GM21619 (cell line): Measurements from ENCODE around the gene UTP11.
"Not testable (repeated sequence)": the region's sequence is repeated elsewhere in the genome, so short reads cannot be mapped to it uniquely, and the experiment has no call there.

Experiments used
- ATAC-seq: cut with Tn5 transposase; IDR thresholded peaks from one replicate; pipeline ENCODE4 v1.9.1; 2021; ENCODE audit not compliant: unreplicated experiment

Gene UTP11

DNA sequence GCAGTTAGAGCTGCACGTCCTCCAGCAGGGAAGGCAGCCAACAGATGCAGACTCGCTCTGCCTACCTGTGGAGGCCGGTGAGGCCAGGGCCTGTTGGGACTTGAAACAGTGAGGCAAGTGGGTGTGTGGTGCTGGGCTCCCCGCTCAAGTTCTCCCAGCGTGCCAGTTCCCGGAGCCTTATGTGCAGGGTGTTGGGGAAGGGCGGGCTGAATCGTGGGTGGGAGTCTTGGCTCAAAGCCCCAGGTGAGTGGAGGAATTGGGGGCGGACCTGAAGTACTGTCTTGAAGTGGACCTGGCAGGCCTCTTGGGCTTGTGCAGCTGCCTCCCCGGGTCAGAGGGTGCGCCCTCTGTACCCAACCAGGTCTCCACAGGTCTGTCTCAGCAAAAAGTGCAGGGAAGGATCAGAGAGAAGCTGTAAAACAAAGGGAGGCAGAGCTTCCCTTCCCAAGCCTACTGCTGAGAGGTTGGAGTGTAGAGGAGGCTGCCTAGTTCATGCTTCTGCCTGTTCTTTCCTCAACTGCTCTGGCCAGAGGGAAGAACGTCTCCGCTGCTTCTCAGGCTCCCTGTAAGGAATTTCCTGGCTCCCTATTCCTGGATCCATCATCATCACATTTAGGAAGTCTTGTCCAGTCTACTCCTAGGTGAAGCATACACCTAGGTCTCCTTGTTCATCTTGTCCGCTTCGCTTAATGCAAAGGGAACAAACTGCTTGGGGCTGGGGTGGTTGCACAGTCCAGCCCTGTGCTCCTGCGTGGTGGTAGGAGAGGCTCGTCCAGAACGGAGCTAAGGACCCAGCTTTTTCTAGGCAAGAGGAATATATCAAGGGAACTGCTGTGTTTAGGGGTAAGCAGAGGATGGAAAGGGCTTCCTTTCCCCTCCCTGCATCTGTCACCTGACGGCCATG, 14.9 kb downstream of the UTP11 start:
- ATAC-seq: no peak

DNA sequence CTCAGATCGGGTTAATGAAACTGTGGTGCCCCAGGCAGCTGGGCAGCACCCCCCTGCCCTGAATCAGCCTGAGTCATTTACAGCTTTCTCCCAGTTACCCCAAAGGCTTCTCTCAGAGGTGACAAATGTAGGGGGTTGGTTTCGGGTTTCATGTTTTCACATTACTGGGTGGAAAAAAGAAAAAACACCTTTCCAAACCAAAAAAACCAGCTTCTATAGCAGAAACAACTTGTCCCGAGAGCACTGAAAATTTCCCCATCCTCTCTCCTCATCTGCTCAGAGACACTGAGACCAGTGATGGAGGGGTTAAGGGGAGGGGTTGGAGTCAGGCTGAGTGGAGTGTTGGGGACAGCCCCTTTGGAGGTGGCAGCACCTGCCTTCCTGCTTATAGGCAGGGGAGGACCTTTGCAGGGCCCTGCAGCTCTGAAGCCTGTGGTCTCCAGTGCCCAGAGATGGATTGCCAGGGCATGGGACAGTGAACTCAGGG, 15.6 kb downstream of the UTP11 start:
- ATAC-seq: peak; percentile 61

DNA sequence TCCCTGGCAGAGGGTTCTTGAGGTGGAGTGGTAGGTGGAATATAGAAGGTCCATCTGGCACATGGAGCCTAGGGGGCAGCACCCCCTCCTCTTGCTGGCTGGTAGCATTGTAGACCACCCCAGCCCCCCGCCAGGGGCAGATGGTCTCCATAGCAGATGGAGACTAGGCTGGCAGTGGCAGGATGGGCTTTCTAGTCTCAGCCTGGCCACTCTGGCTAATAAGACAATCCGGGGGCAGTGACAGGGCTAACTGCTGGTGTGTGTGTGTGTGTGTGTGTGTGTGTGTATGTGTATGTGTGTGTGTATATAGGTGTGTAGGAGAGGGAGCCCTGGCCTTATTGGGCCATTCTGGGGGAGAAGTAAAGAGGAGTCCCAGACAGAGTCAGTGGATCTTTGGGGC, 16.1 kb downstream of the UTP11 start:
- no peak for ATAC-seq

GRCh38 chr1:38029081-38029681, 16.6 kb downstream of the UTP11 start:
- no peak for ATAC-seq

- peak; percentile 44 for ATAC-seq
These were observed 17.4 kb downstream of the UTP11 start for GRCh38 chr1:38029685-38030511.

GRCh38 chr1:38030596-38031512, 18.3 kb downstream of the UTP11 start:
- ATAC-seq: no peak

GRCh38 chr1:38031513-38031866, 19.0 kb downstream of the UTP11 start:
- ATAC-seq: no peak

- ATAC-seq: not testable (repeated sequence)
These were observed 20.5 kb downstream of the UTP11 start for GRCh38 chr1:38032992-38033391.

DNA sequence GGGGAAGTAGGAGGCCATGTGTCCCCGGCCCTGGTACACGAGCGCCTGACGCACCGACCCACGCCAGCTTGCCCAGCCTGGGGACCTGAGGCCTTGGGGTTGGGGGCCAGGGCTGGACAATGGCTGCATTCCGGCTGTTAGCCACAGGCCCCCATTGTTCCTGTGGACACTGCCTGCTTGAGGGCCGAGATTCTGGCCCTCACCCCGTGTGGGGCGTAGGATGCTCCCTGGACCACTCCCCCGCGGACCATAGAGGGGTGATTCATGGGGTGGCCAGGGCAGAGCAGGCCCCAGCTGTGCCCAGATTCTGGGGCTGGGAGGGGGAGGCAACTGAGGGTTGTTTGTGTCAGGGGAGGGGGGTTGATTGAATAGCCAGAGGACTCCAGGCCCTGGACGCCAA, 22.3 kb downstream of the UTP11 start:
- ATAC-seq: no peak

DNA sequence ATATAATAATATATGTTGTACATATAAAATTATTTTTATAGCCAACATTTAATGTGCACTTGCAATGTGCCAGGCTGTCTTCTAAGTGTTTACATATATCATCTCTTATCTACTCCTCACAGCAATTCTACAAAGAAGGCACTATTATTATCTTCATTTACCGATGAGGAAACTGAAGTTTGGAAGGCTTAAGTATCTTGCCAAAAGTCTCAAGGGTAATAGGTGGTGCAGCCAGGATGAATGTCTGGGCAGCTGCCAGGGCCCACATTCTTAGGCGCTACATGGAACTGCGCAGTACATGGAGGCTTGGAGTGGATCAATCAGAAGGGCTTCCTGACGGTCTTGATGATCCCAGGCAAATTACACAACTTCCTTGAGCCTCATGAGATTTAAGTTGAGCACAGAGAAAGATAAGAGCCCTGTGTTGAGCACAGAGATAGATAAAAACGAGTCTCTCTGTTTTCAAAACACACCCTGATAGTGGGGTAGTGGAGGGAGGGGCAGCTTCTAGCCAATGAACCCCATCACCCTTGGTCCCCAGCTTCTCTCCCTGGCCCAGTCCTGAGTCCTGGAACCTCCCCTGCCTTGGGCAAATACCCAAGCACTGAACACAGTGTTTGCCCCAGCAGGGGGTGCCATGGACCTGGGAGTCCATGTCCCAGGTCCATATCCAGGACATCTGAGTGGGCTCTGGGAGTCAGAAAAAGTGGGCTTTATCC, 24.8 kb downstream of the UTP11 start:
- no peak for ATAC-seq

- no peak for ATAC-seq
These were observed 26.3 kb downstream of the UTP11 start for GRCh38 chr1:38038861-38039260.

- ATAC-seq: no peak
These were observed 27.0 kb downstream of the UTP11 start for GRCh38 chr1:38039331-38040088.

DNA sequence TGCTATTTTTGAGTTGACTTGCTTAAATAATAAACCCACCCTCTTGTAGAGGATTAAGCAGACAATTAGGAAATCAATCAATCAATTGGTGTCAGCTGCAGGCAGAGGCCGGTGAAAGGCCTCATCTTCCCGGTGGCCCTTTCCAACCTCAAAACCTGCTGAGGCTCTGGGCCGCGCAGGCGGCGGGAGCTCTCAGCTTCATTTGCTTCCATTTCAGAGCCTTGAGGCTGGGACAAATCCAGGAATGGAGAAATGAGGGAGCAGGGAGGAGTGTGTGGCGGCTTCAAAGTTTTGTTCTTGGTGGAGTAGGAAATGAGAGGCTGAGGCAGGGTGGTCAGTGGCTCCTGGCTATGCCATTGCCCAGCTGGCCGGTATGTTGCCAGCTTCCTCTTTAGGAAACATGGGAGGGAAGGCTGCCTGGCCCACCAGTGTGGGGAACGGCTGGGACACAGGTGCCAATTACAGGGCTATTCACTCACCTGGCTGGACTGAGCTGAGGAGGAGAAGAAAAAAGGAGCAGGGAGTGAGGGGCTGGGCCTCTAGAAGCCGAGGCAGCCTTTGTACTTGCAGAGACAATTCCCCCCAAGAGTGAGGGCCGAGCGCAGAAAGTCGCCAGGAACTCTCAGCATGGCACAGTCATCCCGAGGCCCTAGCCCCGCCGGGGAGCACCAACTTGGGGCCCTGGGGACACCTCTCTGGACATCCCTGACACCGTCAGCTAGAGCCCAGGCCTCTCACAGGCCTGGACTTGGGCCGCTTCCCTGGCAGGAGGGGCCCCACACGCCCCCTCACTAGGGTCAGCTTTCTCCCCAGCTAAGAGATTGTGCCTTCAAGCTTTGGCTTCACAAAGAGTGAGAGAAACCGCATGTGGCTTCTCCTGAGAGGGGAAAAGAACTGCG, 29.7 kb downstream of the UTP11 start:
- no peak for ATAC-seq

GRCh38 chr1:38043036-38043747, 30.7 kb downstream of the UTP11 start:
- no peak for ATAC-seq

GRCh38 chr1:38044221-38045215, 32.0 kb downstream of the UTP11 start:
- ATAC-seq: no peak
